Ovary (tissue), 9 donors: ENCODE results near the gene BSX. TPM values are rescaled to one million over a fixed set of nuclear protein-coding genes. Genes with fewer than 3 reads are reported as not detected.

Experiments
- DNase-seq, 5 donors: peaks; one replicate each; pipeline ENCODE4 v3.0.0-alpha.2; 2019 to 2020
- H3K27ac ChIP-seq, 2 donors: fragments of 200-600 bp; one replicate each; pipeline versions ENCODE4 v1.5.1 to v1.8.0; 2019 to 2022
- H3K27me3 ChIP-seq: fragments of 200-600 bp; one replicate; pipeline ENCODE4 v1.8.0; 2022
- H3K36me3 ChIP-seq: fragments of 200-600 bp; sonication (generic); one replicate; pipeline ENCODE4 v1.5.1; 2019
- H3K4me1 ChIP-seq: one replicate; pipeline ENCODE4 v1.8.1; 2013; ENCODE audit warnings: mild to moderate bottlenecking, moderate library complexity; ENCODE audit not compliant: insufficient read depth
- H3K4me3 ChIP-seq: fragments of 200-600 bp; sonication (generic); one replicate; pipeline ENCODE4 v1.5.1; 2017
- H3K9me3 ChIP-seq, 2 donors: fragments of 200-600 bp in 1 of 2; sonication (generic) in 1 of 2; one replicate each; pipeline versions ENCODE4 v1.5.1 to v1.8.1; 2013 to 2019; ENCODE audit warnings: mild to moderate bottlenecking in 1 of 2, moderate library complexity in 1 of 2
- EP300 ChIP-seq: sonication (generic); formaldehyde crosslinking; IDR thresholded peaks from one replicate; pipeline ENCODE4 v1.6.1; 2017; ENCODE audit warnings: antibody characterized with exemption
- POLR2A ChIP-seq: fragments of 450-650 bp; IDR thresholded peaks from one replicate; pipeline ENCODE4 v1.6.1; 2017; ENCODE audit warnings: antibody characterized with exemption, mild to moderate bottlenecking, moderate library complexity
- WGBS, 3 donors: extraction: QIAGEN DNeasy Blood & Tissue Kit in 1 of 3; methylation state at CpG; one replicate each; pipeline versions ENCODE4 v1.1.5 to v1.1.7; 2013 to 2017; 5-methylcytosine and 5-hydroxymethylcytosine counted together
- intact Hi-C, 4 donors: fragments of 100-400 bp; cut with DNase I; formaldehyde crosslinking; loops; one replicate each; pipeline versions ENCODE4 v1.11.0 to v1.15.1; 2022 to 2023
- polyA plus RNA-seq, 2 donors: library from polyadenylated mRNA; stranded (reverse); fragments of 200-250 nt in 1 of 2; fragments of 350-450 nt in 1 of 2; fragmentation: Illumina TruSeq in 1 of 2; extraction: RNeasy Lipid Tissue Mini Kit (QIAGEN cat#74804) in 1 of 2; gene quantifications; one replicate each; pipeline ENCODE4 v1.2.3, GENCODE V29; 2013 to 2014
- total RNA-seq, 7 donors: library from RNA; depleted of rRNA in 2 of 7; stranded (reverse); fragments of >200 nt in 2 of 7; fragmentation: NEBNext Ultra II Directional in 3 of 7; extraction: Animal tissue kit (Norgen Biotek cat#: 25700) in 3 of 7; gene quantifications; one replicate each; pipeline versions ENCODE4 v1.1.0 to v1.2.4, GENCODE V29; 2016 to 2023
- TF ChIP-seq, protein P1 (sequence below), 3 donors: fragments of 450-650 bp in 2 of 3; fragments of 200-600 bp in 1 of 3; IDR thresholded peaks; one replicate each; pipeline versions ENCODE4 v1.5.1 to v1.8.0; 2016 to 2022; ENCODE audit warnings: antibody characterized with exemption in 3 of 3, mild to moderate bottlenecking in 1 of 3
- donor health status: DM: no; HTN: no; CAD: no; lungs with moderate emphysema.
- donor health status: DM: no; HTN: no; CAD: no.
- donor health status: Bipolar disorder and iron deficiency.
- donor health status: DM: yes; HTN: yes; CAD: no.
- donor health status: DM: no; HTN: no; CAD: no.
- donor health status: DM: yes; HTN: yes; CAD: no.

BSX gene
- total and polyA plus RNA-seq, 9 donors, result not detected

DNA sequence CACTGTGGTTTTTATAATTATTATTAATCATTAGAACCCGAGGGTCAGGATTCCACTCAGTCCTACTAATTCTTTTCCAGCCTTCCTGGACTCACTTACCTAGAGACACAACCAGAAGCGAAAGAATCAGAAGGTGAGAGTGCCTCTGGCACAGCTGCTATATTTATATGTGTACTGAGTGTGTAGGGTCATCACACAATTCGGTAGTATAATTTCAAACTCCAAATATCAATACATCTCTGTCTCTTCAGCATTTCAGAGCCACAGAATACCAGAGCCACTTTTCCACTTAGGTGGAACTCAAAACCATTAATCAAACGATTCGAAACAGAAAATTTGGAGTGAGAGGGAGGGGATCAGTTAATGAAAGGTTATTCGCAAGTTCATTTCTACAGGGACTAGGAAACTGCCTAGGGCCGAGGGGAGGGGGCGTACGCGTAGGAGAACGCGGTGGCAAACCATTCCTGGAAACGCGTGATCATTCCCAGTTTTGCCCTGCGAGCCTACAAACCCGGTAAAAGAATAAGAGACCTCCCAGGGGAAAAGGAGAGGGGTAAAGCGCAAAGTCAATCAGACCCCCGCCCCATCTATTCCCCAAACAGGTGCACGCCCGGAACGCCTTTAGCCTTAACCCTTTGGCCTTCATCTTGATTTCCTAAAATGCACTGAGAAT is 5.4 kb downstream of the BSX start:
- H3K4me1 ChIP-seq, result no peaks in the 10 kb centered on the region
- intact Hi-C loops, result no loop called here
- no peaks in the 10 kb centered on the region for H3K9me3 ChIP-seq
- H3K36me3 ChIP-seq, result no peaks in the 10 kb centered on the region
- no peaks in the 10 kb centered on the region for H3K27me3 ChIP-seq
- WGBS, 3 donors, result 10% methylated on average over 21 of the region's 21 CpGs
- no peak overlapping the region for H3K27ac ChIP-seq
- H3K4me3 ChIP-seq, result no peak overlapping the region
- no peak for DNase-seq
- no peak for TF ChIP-seq POLR2A
- no peak for TF ChIP-seq EP300
- TF ChIP-seq, protein P1, sequence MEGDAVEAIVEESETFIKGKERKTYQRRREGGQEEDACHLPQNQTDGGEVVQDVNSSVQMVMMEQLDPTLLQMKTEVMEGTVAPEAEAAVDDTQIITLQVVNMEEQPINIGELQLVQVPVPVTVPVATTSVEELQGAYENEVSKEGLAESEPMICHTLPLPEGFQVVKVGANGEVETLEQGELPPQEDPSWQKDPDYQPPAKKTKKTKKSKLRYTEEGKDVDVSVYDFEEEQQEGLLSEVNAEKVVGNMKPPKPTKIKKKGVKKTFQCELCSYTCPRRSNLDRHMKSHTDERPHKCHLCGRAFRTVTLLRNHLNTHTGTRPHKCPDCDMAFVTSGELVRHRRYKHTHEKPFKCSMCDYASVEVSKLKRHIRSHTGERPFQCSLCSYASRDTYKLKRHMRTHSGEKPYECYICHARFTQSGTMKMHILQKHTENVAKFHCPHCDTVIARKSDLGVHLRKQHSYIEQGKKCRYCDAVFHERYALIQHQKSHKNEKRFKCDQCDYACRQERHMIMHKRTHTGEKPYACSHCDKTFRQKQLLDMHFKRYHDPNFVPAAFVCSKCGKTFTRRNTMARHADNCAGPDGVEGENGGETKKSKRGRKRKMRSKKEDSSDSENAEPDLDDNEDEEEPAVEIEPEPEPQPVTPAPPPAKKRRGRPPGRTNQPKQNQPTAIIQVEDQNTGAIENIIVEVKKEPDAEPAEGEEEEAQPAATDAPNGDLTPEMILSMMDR (IDR thresholded peaks at IDR 0.05), result no peak

DNA sequence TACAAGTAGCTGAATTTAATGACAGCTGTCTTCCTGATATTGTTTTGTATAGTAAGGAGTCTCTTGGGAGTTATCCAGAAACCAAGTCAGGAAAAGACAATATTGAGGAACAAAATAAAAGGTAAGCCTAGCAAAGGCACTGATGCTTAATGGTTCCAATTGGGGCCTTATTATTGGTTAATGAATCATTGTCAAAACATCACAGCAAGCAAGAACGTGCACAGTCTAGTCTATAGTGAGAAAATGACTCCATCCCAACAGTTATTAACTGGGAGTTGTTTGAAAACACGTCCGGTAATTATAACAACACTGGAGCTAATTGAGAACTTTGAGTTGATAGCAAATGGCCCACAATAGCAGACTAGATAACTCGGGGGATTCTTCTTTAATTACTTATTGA is 17.7 kb downstream of the BSX start:
- H3K27me3 ChIP-seq, result no peaks in the 10 kb centered on the region
- no peak overlapping the region for H3K4me3 ChIP-seq
- WGBS, 3 donors, result 76 to 79% (median 76%) methylated on average over 4 of the region's 4 CpGs
- peaks cover 0 to 3% of the 10 kb centered on the region in 2 donors for H3K9me3 ChIP-seq
- TF ChIP-seq POLR2A (no peak), EP300 (no peak)
- TF ChIP-seq, protein P1 (IDR thresholded peaks at IDR 0.05), result no peak
- no peaks in the 10 kb centered on the region for H3K36me3 ChIP-seq
- no peaks in the 10 kb centered on the region for H3K4me1 ChIP-seq
- no peak for DNase-seq
- intact Hi-C loops, result no loop called here
- H3K27ac ChIP-seq, result no peak overlapping the region

DNA sequence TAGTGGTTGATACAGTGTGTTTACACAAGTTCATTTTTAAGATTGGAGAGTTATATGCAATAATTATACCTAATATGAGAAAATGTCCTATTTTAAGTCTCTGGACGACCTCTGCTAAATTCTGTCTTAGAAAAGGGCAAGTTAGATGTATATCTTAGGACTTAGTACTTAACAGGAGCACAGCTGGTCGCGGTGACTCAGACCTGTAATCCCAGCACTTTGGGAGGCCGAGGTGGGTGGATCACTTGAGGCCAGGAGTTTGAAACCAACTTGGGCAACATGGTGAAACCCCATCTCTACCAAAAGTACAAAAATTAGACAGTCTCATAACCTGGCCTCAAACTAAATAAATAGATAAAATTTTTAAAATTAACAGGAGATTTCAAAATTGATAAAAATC is 27.2 kb downstream of the BSX start:
- WGBS, 3 donors, result 93 to 94% (median 94%) methylated on average over 4 of the region's 4 CpGs
- intact Hi-C loops, result no loop called here

DNA sequence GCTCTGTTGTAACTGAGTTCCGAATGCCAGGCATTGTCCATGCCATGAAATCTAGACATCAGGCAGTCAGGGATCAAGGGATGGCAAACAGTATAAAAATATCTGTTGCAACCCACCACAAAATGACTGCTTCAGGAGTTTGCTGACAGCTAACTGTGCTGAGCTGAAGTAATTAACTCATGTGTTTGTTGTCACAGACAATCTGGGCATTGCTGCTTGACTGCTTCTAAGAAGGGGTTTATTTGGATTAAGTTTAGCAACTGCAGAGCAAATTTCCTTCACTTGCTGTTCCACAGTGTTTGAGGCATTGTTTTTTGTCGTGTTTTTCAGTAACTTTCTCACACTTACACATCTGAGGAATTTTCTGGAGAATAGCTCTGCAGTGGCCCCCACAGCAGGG is 30.4 kb downstream of the BSX start:
- H3K27ac ChIP-seq, result no peak overlapping the region

More for the DNA sequence above, 27.2 kb downstream of the BSX start:
- no peaks in the 10 kb centered on the region for H3K9me3 ChIP-seq
- H3K27ac ChIP-seq, result no peak overlapping the region
- DNase-seq, result no peak
- no peak overlapping the region for H3K4me3 ChIP-seq
- H3K27me3 ChIP-seq, result no peaks in the 10 kb centered on the region
- TF ChIP-seq, protein P1 (IDR thresholded peaks at IDR 0.05), result no peak
- TF ChIP-seq POLR2A, result no peak
- no peak for TF ChIP-seq EP300
- no peaks in the 10 kb centered on the region for H3K36me3 ChIP-seq
- H3K4me1 ChIP-seq, result no peaks in the 10 kb centered on the region

More for the DNA sequence above, 30.4 kb downstream of the BSX start:
- H3K4me3 ChIP-seq, result no peak overlapping the region
- no peaks in the 10 kb centered on the region for H3K36me3 ChIP-seq
- intact Hi-C loops, result no loop called here
- TF ChIP-seq POLR2A (no peak), EP300 (no peak)
- TF ChIP-seq, protein P1 (IDR thresholded peaks at IDR 0.05), result no peak
- no peaks in the 10 kb centered on the region for H3K9me3 ChIP-seq
- no peaks in the 10 kb centered on the region for H3K4me1 ChIP-seq
- WGBS, 3 donors, result 65 to 67% (median 65%) methylated on average over 2 of the region's 2 CpGs
- DNase-seq, result no peak
- no peaks in the 10 kb centered on the region for H3K27me3 ChIP-seq
